DND-41 (cell line): ENCODE measurements around the gene PHGDH.

Experiments
- EZH2 ChIP-seq: IDR thresholded peaks from 3 replicates; pipeline ENCODE4 v1.6.1; 2012; ENCODE audit warnings: borderline replicate concordance, low read depth, mild to moderate bottlenecking, moderate library complexity, low read length, inconsistent platforms; ENCODE audit not compliant: severe bottlenecking
- TF ChIP-seq, protein P1 (sequence below): IDR thresholded peaks from 2 replicates; pipeline ENCODE4 v1.5.1; 2012; ENCODE audit warnings: borderline replicate concordance, low read length, moderate library complexity, mild to moderate bottlenecking; ENCODE audit not compliant: poor library complexity, severe bottlenecking; ENCODE audit errors: extremely low read depth

DNA sequence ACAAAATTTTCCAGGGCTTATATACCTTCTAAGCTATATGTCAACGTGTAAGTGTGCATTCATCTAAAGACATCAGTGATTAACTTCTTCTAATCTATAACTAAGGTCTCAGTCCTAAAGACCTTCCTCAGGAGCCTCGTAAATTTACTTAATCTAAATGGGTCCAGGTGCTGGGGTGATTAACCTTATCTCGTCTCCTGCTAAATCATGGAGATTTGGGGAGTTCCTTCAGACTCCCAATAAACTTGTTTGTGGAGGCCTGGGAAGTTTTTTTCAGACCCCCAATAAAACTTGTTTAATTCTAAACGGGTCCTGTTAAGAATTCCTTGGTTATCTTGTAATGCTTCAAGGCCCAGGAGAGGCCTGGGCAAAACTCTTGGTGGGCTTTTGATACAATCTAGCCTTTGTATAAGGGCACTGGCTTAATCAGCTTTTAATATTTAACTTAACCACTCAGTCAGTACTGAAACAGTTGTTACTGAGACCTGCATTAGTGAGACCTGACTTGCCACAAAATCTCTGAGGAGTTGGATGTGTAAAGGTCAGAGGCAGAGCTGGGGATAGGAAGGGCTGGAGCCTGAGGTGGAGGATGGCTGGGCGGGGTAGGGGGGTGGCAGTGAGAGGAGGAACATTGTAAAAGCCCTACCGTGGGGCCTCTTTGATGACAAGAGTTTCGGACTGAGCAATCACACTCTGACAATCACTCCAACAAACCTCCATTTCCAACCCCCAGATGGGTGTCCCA lies 63.2 kb downstream of the PHGDH start:
- TF ChIP-seq, protein P1, sequence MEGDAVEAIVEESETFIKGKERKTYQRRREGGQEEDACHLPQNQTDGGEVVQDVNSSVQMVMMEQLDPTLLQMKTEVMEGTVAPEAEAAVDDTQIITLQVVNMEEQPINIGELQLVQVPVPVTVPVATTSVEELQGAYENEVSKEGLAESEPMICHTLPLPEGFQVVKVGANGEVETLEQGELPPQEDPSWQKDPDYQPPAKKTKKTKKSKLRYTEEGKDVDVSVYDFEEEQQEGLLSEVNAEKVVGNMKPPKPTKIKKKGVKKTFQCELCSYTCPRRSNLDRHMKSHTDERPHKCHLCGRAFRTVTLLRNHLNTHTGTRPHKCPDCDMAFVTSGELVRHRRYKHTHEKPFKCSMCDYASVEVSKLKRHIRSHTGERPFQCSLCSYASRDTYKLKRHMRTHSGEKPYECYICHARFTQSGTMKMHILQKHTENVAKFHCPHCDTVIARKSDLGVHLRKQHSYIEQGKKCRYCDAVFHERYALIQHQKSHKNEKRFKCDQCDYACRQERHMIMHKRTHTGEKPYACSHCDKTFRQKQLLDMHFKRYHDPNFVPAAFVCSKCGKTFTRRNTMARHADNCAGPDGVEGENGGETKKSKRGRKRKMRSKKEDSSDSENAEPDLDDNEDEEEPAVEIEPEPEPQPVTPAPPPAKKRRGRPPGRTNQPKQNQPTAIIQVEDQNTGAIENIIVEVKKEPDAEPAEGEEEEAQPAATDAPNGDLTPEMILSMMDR: no peak
- no peak for TF ChIP-seq EZH2
